ENCODE results near the gene FKTN. TPM values are rescaled to one million over a fixed set of nuclear protein-coding genes. Genes with fewer than 3 reads are reported as not detected.

FKTN gene
- total RNA-seq, 4 donors from 2014 or later = 10.6 to 39.2 (median 26.8) TPM

DNA sequence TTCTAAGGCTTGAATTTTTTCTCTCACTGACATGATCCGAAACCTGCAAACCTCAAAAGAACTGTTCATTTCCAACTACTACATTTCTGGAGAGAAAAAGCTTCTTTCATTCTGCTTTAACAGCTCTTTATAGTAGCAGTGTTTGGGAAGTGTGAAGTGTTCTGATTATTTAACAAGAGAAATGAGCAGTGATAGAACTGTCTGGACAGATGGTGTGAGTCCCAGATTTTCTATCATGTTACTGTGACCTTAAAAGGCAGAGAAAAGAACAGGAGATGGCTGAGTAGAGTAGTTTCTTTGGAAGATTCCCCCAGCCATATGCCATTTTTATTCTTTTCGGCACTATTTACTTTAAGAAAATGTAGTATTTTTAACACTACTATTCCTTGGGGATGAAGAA lies 63.1 kb downstream of the FKTN start:
- H3K27ac ChIP-seq = no peak overlapping the region
- no peaks in the 10 kb centered on the region for H3K36me3 ChIP-seq
- TF ChIP-seq POLR2A (IDR thresholded peaks at IDR 0.05) = no peak
- TF ChIP-seq, protein P1, sequence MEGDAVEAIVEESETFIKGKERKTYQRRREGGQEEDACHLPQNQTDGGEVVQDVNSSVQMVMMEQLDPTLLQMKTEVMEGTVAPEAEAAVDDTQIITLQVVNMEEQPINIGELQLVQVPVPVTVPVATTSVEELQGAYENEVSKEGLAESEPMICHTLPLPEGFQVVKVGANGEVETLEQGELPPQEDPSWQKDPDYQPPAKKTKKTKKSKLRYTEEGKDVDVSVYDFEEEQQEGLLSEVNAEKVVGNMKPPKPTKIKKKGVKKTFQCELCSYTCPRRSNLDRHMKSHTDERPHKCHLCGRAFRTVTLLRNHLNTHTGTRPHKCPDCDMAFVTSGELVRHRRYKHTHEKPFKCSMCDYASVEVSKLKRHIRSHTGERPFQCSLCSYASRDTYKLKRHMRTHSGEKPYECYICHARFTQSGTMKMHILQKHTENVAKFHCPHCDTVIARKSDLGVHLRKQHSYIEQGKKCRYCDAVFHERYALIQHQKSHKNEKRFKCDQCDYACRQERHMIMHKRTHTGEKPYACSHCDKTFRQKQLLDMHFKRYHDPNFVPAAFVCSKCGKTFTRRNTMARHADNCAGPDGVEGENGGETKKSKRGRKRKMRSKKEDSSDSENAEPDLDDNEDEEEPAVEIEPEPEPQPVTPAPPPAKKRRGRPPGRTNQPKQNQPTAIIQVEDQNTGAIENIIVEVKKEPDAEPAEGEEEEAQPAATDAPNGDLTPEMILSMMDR (IDR thresholded peaks at IDR 0.05) = no peak
- no peak overlapping the region for H3K4me3 ChIP-seq (replicated peaks in 1 of 3)
- intact Hi-C loops (cut with DNase I) = no loop called here
- H3K4me1 ChIP-seq = no peaks in the 10 kb centered on the region
- no peaks in the 10 kb centered on the region for H3K9me3 ChIP-seq
- DNase-seq = no peak
- no peaks in the 10 kb centered on the region for H3K27me3 ChIP-seq
- 97% methylated on average over 2 of the region's 2 CpGs for WGBS, 2 donors

DNA sequence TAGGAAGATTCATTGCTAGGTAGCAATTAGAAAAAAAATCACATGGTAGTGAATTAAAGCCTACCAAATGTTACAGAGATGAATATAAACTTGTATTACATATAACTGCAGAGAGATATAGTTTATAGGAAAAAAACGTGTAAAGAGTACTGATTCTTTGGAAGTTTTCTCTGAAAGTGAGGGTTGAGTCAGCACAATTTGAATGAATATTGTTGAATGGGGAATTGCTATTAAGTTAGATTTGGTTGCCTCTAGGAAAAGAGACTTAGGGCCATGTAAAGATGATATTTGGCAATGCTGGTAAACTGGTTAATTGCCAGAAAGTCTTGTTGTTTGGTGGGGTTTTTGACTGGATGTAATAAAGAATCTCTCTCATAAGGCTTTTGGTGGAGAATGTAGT lies 67.2 kb downstream of the FKTN start:
- no peak for DNase-seq

DNA sequence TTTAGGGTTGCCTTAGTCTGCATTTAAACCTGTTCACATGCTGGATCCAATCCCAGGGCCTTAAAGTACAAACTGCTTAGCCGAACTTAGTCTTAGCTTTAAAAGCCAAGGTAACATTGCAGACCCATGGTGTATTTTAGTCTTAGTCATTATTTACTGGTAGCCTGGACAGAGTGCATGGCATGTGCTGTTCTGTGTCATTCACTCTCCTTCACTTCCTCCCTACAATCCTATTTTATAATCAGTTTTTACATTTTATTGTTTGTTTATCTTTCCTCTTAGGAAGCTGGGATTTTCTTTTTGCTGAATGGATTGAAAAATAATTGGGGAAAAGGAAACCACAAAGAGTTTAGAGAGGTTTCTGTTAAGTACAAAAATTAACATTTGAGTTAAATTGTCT lies 74.9 kb downstream of the FKTN start:
- peaks cover 0 to 5% of the 10 kb centered on the region in 2 donors for H3K36me3 ChIP-seq
- 92 to 100% methylated on average over 1 of the region's 1 CpG for WGBS, 2 donors
- H3K27ac ChIP-seq = no peak overlapping the region
- no peaks in the 10 kb centered on the region for H3K9me3 ChIP-seq
- H3K4me3 ChIP-seq (replicated peaks in 1 of 3) = no peak overlapping the region
- no peak for DNase-seq
- H3K4me1 ChIP-seq = no peaks in the 10 kb centered on the region
- intact Hi-C loops (cut with DNase I) = no loop called here
- no peaks in the 10 kb centered on the region for H3K27me3 ChIP-seq
- no peak for TF ChIP-seq POLR2A (IDR thresholded peaks at IDR 0.05)
- TF ChIP-seq, protein P1 (IDR thresholded peaks at IDR 0.05) = no peak

More for the DNA sequence above, 67.2 kb downstream of the FKTN start:
- no peak overlapping the region for H3K27ac ChIP-seq
- WGBS, 2 donors = 83 to 87% methylated on average over 1 of the region's 1 CpG
- TF ChIP-seq POLR2A (IDR thresholded peaks at IDR 0.05) = no peak
- no peak overlapping the region for H3K4me3 ChIP-seq (replicated peaks in 1 of 3)
- intact Hi-C loops (cut with DNase I) = no loop called here
- no peaks in the 10 kb centered on the region for H3K36me3 ChIP-seq
- H3K4me1 ChIP-seq = no peaks in the 10 kb centered on the region
- no peaks in the 10 kb centered on the region for H3K27me3 ChIP-seq
- H3K9me3 ChIP-seq = no peaks in the 10 kb centered on the region

DNA sequence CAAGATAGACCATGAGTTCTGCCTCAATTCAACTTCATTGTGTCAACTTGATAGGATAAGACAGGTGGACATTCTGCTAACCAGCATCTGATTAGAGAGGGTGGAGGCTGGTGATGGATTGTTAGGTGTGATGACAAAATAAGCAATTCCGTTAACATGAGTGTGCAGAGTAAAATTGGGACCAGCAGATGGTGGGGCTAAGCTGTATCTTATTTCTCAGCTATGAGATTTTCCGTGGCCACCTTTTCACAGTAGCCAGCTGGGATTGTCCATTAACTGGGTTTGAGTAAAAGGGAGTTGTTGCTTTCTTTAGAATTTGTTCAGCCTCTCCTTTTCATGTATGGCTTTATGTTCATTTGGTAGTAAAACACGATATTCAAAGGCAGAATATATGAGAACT lies 75.5 kb downstream of the FKTN start:
- 85 to 90% methylated on average over 3 of the region's 3 CpGs for WGBS, 2 donors
- intact Hi-C loops (cut with DNase I) = no loop called here
- no peaks in the 10 kb centered on the region for H3K4me1 ChIP-seq
- DNase-seq = no peak
- no peaks in the 10 kb centered on the region for H3K9me3 ChIP-seq
- peaks cover 0 to 5% of the 10 kb centered on the region in 2 donors for H3K36me3 ChIP-seq
- H3K4me3 ChIP-seq (replicated peaks in 1 of 3) = no peak overlapping the region
- H3K27ac ChIP-seq = no peak overlapping the region
- H3K27me3 ChIP-seq = no peaks in the 10 kb centered on the region
- TF ChIP-seq POLR2A (IDR thresholded peaks at IDR 0.05) = no peak
- TF ChIP-seq, protein P1 (IDR thresholded peaks at IDR 0.05) = no peak

DNA sequence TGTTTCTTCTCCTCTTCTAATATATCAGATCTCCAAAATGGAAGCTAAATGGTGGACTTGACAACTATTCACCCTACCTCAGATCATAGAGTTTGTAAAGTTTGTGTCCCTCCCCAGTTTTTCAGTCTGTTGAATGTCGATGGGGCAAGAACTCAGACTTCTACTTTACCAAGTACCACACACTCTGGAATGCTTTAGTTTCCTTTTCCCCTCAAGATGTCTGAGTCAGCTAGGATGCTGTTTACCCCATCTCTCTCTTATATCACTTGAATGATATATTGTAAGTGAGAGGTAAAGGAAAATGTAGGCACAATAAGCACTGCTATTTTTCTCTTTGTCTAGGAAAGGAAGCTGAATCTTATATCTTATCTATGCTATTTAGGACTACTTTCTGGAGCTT lies 78.4 kb downstream of the FKTN start:
- peaks cover 0 to 5% of the 10 kb centered on the region in 2 donors for H3K36me3 ChIP-seq
- H3K9me3 ChIP-seq = no peaks in the 10 kb centered on the region
- intact Hi-C loops (cut with DNase I) = no loop called here
- DNase-seq = no peak
- no peak overlapping the region for H3K27ac ChIP-seq
- H3K4me1 ChIP-seq = no peaks in the 10 kb centered on the region
- no peak for TF ChIP-seq POLR2A (IDR thresholded peaks at IDR 0.05)
- TF ChIP-seq, protein P1 (IDR thresholded peaks at IDR 0.05) = no peak
- no peaks in the 10 kb centered on the region for H3K27me3 ChIP-seq
- no peak overlapping the region for H3K4me3 ChIP-seq (replicated peaks in 1 of 3)
- WGBS, 2 donors = 95 to 97% methylated on average over 1 of the region's 1 CpG
